Fibroblast of mammary gland (primary cell): Measurements from ENCODE around the gene S100A7A.

ENCODE experiments used
- DNase-seq: peaks from one replicate; pipeline ENCODE4 v3.0.0-alpha.2; 2010; ENCODE audit warnings: low read depth
- H3K4me3 ChIP-seq: 2 replicates; pipeline ENCODE4 v1.5.1; 2011; ENCODE audit warnings: low read depth, mild to moderate bottlenecking, low read length, moderate library complexity; ENCODE audit not compliant: control insufficient read depth
- CTCF ChIP-seq: conservative IDR thresholded peaks from 2 replicates; pipeline ENCODE4 v1.5.1; 2011; ENCODE audit warnings: low read depth, low read length, inconsistent platforms; ENCODE audit not compliant: control insufficient read depth, insufficient read depth

Gene S100A7A

GRCh38 chr1:153437236-153437635, 20.9 kb downstream of the S100A7A start:
- DNase-seq, result no peak
- no peak for TF ChIP-seq CTCF

GRCh38 chr1:153438599-153438998, 22.3 kb downstream of the S100A7A start:
- DNase-seq, result no peak
- H3K4me3 ChIP-seq, result no peak overlapping the region
- TF ChIP-seq CTCF, result no peak

More at GRCh38 chr1:153437236-153437635, 20.9 kb downstream of the S100A7A start:
- no peak overlapping the region for H3K4me3 ChIP-seq

GRCh38 chr1:153439273-153439672, 23.0 kb downstream of the S100A7A start:
- no peak for DNase-seq
- H3K4me3 ChIP-seq, result no peak overlapping the region
- no peak for TF ChIP-seq CTCF

- no peak overlapping the region for H3K4me3 ChIP-seq
- TF ChIP-seq CTCF, result no peak
- DNase-seq, result no peak
These were observed 25.0 kb downstream of the S100A7A start for GRCh38 chr1:153441238-153441755.

- no peak for DNase-seq
- no peak for TF ChIP-seq CTCF
- no peak overlapping the region for H3K4me3 ChIP-seq
These were observed 27.2 kb downstream of the S100A7A start for GRCh38 chr1:153443486-153443885.

- DNase-seq, result no peak
- no peak for TF ChIP-seq CTCF
- H3K4me3 ChIP-seq, result no peak overlapping the region
These were observed 27.8 kb downstream of the S100A7A start for GRCh38 chr1:153444078-153444477.
